GM19099 (cell line): Measurements from ENCODE around the gene SREBF2.

Source experiments
- POLR2A ChIP-seq: IDR thresholded peaks from 3 replicates; pipeline ENCODE4 v1.6.1; 2011; ENCODE audit warnings: low read depth; ENCODE audit not compliant: insufficient read length; ENCODE audit errors: extremely low read depth

The SREBF2 gene

DNA sequence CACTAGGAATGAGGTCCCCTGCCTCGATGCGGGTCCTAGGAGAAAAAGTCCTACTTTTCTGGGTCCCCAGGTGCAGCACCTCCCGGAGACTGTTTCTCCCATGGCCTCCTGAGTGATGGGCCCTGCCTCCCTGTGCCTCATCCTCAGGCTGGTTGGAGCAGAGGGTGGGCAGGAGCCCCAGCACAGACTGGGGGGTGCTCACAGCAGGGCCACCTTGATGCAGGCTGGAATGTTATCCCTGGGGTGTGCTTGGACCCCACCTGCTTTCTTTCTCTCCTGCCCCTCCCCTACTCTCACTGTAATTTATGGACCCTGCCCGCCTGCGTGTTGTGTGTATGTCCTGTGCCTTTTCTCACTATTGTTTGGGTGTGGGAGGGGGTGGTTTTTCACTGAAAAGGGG lies 73.9 kb downstream of the SREBF2 start:
- TF ChIP-seq POLR2A: no peak

GRCh38 chr22:41907436-41908401 lies 74.8 kb downstream of the SREBF2 start:
- TF ChIP-seq POLR2A: peak; percentile 41

GRCh38 chr22:41908411-41909309 lies 75.8 kb downstream of the SREBF2 start:
- TF ChIP-seq POLR2A: no peak

DNA sequence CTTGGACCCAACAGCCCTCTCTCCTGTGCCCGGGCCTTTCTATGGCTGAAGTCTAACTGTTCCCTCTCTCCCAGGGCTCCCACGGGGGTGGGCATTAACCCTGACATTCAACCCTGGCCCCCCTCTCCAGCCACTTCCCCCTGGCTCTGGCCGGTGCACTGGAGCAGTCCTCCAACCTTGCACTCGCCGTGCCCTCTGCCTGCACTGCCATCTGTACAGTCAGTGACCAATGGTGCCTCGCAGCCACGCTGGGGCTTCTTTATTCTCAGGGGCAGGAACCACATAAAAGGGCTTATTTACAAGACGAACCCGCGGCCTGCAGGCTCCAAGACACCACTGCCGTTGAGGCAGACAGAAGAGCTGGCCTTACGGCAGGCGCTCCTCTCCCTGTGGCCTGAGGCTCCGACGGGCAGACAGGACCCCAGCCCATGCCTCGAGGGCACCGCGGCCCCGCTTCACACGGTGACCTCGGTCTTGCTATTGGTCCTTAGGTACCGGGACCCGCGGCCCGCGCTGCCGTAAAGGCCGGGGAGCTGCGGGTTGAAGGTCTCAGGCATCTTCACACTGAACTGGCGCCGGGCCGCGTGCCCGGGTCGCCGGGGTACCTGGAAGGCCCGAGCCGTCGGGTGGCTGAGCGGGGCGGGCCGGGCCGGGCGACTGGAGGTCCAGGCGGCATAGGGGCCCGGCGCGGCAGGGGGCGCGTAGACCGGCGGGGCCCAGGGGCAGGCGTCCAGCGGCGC lies 76.6 kb downstream of the SREBF2 start:
- TF ChIP-seq POLR2A: no peak

DNA sequence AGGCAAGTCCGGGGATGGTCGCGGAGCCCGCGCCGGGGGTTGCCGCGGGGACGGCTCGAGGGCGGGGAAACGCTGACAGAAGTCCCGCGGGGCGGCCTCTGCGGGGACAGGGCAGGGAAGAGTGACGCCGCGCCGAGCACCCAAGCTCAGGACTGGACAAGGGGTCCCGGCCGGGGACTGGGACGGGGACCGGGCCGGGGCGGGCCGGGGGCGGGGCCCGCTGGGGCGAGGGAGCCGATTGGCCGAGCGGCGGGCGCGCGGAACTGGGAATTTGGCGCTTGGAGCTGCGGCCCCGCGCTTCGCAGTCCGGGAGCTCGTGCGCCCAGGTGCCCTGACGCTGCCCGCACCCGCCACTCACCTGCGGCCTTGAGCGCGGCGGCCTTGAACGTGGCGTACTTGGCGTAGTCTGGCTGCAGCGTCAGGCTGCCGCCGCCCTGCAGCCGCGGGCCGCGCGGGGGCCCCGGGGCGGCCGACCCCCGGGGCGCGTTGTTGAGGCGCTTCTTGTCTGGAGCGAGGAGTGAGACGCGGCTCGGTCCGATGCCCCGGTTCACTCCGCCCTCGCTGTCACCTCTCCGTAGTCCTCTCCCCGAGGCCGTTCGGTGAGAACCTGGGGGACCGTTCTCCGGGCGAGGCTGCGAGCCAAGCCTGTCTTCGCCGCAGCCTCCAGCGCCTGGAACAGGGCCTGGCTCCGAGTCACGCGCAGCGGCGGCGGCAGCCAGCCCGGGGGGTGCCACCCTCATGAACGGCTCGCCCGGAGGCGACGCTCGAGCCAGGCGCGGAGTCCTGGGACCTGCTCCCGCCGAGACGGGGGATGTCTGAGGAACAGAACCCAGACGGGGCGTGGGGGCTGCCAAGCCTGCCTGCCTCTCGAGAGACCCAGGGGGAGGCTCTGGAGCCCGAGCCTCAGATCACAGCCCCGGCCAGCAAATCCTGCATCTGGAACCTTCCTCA lies 77.4 kb downstream of the SREBF2 start:
- TF ChIP-seq POLR2A: no peak

DNA sequence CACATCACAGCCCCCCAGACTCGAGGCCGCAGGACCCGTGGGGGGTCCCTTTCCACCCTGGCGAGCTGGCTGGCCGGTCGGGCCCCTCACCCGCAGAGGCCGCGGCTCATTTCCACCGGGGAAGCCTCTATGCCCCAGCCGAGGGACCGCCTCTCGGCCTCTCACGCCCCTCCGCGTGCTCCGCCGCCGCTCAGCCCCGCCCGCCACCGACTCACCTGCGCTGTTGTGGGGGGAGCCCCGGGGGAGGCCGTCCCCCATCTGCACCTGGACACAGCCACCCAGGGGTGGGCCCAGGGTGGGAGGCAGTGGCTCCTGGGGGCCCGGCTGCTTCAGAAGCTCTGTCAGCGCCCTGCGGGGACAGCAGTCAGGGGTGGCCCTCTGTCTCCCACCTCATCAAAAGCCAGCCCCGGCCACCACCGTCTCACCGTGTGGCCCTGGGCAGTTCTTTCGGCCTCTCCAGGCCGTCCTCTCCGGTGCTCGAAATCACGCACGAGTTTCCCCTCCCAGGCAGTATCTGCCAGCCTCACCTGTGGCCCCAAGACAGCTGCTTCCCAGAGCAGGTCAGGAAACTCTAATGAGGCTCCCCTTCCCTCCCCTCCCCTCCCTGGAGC lies 78.2 kb downstream of the SREBF2 start:
- TF ChIP-seq POLR2A: no peak

GRCh38 chr22:41912338-41913039 lies 79.6 kb downstream of the SREBF2 start:
- TF ChIP-seq POLR2A: no peak

DNA sequence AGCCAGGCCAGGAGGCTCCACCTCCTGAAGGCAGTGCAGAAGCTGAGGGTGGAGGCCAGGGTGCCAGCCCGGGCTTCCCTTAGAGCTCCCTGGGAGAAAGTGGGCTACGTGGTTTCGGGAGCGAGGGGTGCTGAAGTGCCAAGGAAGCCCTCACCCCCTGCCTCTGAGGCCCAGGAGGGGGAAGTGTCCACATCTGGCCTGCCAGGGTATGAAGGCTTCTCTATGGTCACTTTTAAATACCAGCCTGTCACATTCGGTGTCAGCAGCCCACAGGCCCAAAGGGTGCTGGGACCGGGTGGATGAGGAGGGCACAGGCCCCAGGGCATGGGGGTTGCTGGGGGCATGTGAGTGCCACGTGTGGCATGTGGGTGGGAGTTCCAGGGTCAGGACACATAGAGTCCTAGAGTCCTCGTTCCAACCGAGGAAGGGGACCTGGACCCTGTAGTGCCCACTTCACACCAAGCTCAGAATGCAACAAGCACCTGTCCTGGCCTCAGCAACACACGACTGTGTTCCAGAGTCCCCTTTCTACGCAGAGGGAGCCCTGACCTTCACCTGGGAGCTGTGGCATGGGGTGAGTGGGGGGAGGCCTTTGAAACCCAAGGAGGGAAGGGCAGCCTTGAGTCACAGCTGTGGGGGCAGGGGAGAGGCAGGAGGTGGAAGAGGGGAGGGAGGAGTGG lies 80.3 kb downstream of the SREBF2 start:
- no peak for TF ChIP-seq POLR2A

- no peak for TF ChIP-seq POLR2A
These were observed 81.1 kb downstream of the SREBF2 start for GRCh38 chr22:41913842-41914534.

DNA sequence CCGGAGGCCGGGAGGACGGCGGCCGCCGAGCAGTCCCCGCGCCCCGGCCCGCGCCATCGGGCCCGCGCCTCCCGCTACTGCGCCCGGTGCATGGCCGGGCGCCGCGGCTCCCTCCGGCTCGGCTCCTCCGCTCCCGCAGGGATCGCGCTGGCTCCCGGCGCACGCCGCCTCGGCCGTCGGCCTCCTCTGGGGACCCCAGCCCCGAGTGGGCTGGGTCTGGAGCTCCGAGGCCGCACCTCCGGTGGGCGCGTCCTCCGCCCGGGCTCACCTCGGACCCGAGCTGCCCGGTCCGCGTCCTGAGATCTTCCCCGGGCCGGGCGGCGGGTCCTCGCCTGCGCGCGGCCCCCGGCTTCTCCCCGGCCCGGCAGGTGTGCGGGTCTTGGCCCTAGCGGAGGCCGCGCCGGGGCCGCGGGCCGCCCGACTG lies 81.7 kb downstream of the SREBF2 start:
- TF ChIP-seq POLR2A: no peak

DNA sequence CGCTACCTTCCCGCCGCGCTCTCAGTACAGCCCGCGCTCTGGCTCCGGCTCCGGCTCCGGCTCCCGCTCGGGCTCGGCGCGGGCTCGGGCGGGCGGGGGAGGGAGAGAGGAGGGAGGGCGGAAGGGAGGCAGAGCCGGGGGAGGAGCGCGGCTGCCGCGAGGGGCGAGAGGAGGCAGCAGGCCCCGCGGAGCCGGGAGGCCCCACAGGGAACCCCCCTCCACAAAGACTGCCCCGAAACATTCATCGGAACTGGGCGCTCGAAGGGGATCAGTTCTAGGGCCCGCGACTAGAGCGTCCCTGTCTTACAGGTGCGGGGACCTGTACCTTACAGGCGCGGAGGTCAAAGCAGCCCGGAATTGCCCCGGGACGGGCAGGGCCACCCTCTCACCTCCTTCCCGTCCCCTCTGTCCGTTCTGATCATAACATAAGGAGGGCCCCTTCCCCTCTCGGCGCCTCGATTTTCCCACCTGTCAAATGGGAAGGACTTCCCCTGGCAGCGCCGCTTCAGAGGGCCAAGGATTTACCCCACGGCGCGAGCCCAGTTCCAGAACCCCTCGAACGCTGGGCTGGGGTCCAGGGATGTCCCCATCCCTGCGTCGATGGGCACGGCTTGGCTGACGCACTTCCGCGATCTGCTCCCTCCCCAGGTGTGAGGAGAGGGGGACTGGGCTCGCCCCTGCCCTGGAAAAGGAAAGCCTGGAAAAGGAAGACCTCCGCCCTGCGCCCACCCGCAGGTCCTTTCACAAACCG lies 82.3 kb downstream of the SREBF2 start, which contains the start of gene SHISA8:
Gene SHISA8 (minus strand): TSS at position 40 of the 751 bp plus-strand sequence. CDS start 407 bp downstream, outside the sequence.
- TF ChIP-seq POLR2A: peak; percentile 44
